ENCODE results near the gene GPLD1. TPM values are rescaled to one million over a fixed set of nuclear protein-coding genes. Genes with fewer than 3 reads are reported as not detected.

The GPLD1 gene
- total and polyA plus RNA-seq, 9 of the 15 experiments (the other 6 are each of a cell fraction or from before 2014, with no cell fraction given) = 0.11 to 1.3 (median 0.82) TPM

GRCh38 chr6:24431045-24431451 lies 58.3 kb downstream of the GPLD1 start (continued):
- TF ChIP-seq CTCF (IDR thresholded peaks at IDR 0.05 in 2 of 3, conservative IDR thresholded peaks at IDR 0.05 in 1 of 3; ENCODE audit: insufficient read depth in 2 of 3, low read depth in 1 of 3, low read length in 3 of 3) (peak; percentile 65 to 84 (median 77)), KAT7 (CRISPR knock-in tag; IDR thresholded peaks at IDR 0.05; ENCODE audit: borderline replicate concordance) (no peak), CHAMP1 (IDR thresholded peaks at IDR 0.05) (0 out of 2 replicates have a peak, but pooled peaks have one; percentile 17), CC2D1A (IDR thresholded peaks at IDR 0.05) (0 out of 2 replicates have a peak, but pooled peaks have one; percentile 16), RFX7 (CRISPR knock-in tag; IDR thresholded peaks at IDR 0.05) (no peak), NFIC (IDR thresholded peaks at IDR 0.05) (no peak), ZNF347 (CRISPR knock-in tag; IDR thresholded peaks at IDR 0.05; ENCODE audit: low read depth) (no peak), NFRKB (IDR thresholded peaks at IDR 0.05; ENCODE audit: low read depth) (no peak), HINFP (tag; conservative IDR thresholded peaks at IDR 0.05; ENCODE audit: low read depth) (no peak), NFE2L1 (tag; IDR thresholded peaks at IDR 0.05; ENCODE audit: borderline replicate concordance, low read depth) (no peak), PKNOX1 (IDR thresholded peaks at IDR 0.05) (no peak)
